GM21723 (cell line): ENCODE results near the gene C5AR1.
"Not testable (repeated sequence)": the region's sequence is repeated elsewhere in the genome, so short reads cannot be mapped to it uniquely, and the experiment has no call there.

Source experiments
- ATAC-seq: cut with Tn5 transposase; IDR thresholded peaks from one replicate; pipeline ENCODE4 v1.9.1; 2021; ENCODE audit warnings: mild to moderate bottlenecking, moderate library complexity; ENCODE audit not compliant: unreplicated experiment

C5AR1 gene

GRCh38 chr19:47330466-47330869 is 20.8 kb downstream of the C5AR1 start:
- no peak for ATAC-seq

- no peak for ATAC-seq
These were observed 21.8 kb downstream of the C5AR1 start for GRCh38 chr19:47331490-47331889.

GRCh38 chr19:47331931-47332547 is 22.4 kb downstream of the C5AR1 start, which contains the start of gene C5AR2:
TSS of gene C5AR2 (plus strand) at chr19:47332175. CDS start at chr19:47340800, 8,625 bp downstream.
- ATAC-seq, result no peak

- ATAC-seq, result not testable (repeated sequence)
These were observed 27.4 kb downstream of the C5AR1 start for GRCh38 chr19:47336765-47337718.

GRCh38 chr19:47339196-47339880 is 29.7 kb downstream of the C5AR1 start:
- no peak for ATAC-seq

- no peak for ATAC-seq
These were observed 31.0 kb downstream of the C5AR1 start for GRCh38 chr19:47340477-47341208.

- no peak for ATAC-seq
These were observed 32.1 kb downstream of the C5AR1 start for GRCh38 chr19:47341734-47342133.

GRCh38 chr19:47343194-47343802 is 33.6 kb downstream of the C5AR1 start:
- no peak for ATAC-seq

GRCh38 chr19:47344425-47344824 is 34.8 kb downstream of the C5AR1 start:
- ATAC-seq, result no peak

GRCh38 chr19:47346024-47346423 is 36.4 kb downstream of the C5AR1 start:
- not testable (repeated sequence) for ATAC-seq

- peak; percentile 89 for ATAC-seq
These were observed 39.4 kb downstream of the C5AR1 start, which contains the start of gene DHX34 for GRCh38 chr19:47348819-47349795. TSS of gene DHX34 (plus strand) at chr19:47349315. CDS start at chr19:47353031, 3,716 bp downstream.

GRCh38 chr19:47350630-47351029 is 41.0 kb downstream of the C5AR1 start:
- no peak for ATAC-seq

GRCh38 chr19:47351548-47351947 is 41.9 kb downstream of the C5AR1 start:
- ATAC-seq, result no peak

GRCh38 chr19:47352095-47352494 is 42.4 kb downstream of the C5AR1 start:
- no peak for ATAC-seq

GRCh38 chr19:47353307-47353712 is 43.6 kb downstream of the C5AR1 start:
- ATAC-seq, result no peak

GRCh38 chr19:47356900-47357299 is 47.2 kb downstream of the C5AR1 start:
- ATAC-seq, result no peak

- no peak for ATAC-seq
These were observed 48.4 kb downstream of the C5AR1 start for GRCh38 chr19:47357788-47358680.

GRCh38 chr19:47358936-47359335 is 49.3 kb downstream of the C5AR1 start:
- no peak for ATAC-seq
